Measurements from ENCODE around the gene CACNA1I.

DNA sequence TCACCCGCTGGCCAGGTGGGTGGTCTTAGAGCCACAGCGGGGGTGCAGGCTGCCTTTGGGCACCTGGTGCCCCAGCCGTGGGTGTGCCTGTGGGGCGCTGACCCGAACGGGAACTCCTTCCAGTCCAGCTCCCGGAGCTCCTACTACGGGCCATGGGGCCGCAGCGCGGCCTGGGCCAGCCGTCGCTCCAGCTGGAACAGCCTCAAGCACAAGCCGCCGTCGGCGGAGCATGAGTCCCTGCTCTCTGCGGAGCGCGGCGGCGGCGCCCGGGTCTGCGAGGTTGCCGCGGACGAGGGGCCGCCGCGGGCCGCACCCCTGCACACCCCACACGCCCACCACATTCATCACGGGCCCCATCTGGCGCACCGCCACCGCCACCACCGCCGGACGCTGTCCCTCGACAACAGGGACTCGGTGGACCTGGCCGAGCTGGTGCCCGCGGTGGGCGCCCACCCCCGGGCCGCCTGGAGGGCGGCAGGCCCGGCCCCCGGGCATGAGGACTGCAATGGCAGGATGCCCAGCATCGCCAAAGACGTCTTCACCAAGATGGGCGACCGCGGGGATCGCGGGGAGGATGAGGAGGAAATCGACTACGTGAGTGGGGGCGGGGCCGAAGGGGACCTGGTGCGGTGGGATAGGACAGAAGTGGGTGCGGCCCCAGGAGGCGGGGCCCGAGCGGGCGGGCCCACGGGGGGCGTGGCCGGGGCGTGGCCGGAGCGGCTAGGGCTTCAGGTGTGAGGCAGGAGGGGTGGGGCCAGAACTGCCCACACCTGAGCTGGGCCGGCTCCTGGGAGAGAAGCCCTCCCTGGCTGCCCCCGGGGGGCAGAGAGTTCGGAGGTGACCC lies 91.5 kb downstream of the CACNA1I start:
- TF ChIP-seq, protein P1, sequence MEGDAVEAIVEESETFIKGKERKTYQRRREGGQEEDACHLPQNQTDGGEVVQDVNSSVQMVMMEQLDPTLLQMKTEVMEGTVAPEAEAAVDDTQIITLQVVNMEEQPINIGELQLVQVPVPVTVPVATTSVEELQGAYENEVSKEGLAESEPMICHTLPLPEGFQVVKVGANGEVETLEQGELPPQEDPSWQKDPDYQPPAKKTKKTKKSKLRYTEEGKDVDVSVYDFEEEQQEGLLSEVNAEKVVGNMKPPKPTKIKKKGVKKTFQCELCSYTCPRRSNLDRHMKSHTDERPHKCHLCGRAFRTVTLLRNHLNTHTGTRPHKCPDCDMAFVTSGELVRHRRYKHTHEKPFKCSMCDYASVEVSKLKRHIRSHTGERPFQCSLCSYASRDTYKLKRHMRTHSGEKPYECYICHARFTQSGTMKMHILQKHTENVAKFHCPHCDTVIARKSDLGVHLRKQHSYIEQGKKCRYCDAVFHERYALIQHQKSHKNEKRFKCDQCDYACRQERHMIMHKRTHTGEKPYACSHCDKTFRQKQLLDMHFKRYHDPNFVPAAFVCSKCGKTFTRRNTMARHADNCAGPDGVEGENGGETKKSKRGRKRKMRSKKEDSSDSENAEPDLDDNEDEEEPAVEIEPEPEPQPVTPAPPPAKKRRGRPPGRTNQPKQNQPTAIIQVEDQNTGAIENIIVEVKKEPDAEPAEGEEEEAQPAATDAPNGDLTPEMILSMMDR (IDR thresholded peaks at IDR 0.05): no peak
- TF ChIP-seq POLR2A (IDR thresholded peaks at IDR 0.05): no peak
